HepG2 (cell line): Measurements from ENCODE around the gene ST6GALNAC3. TPM values are rescaled to one million over a fixed set of nuclear protein-coding genes. Genes with fewer than 3 reads are reported as not detected.

Experiments used
- ATAC-seq: fragments of 200-7000 bp; cut with Tn5 transposase; 3 replicates; pipeline ENCODE4 v1.9.1; 2020; ENCODE audit warnings: mild to moderate bottlenecking, moderate library complexity
- BruUV-seq: library from RNA; stranded (reverse); fragments of 400-500 nt; replicated peaks from 2 replicates; lab custom pipeline; 2021; lab: Mats Ljungman, UMichigan
- CTCF ChIA-PET: fragments of 300-600 bp; formaldehyde crosslinking; extraction: SDS; loops from one replicate; lab custom pipeline; 2021; ENCODE audit warnings: low total read pairs, inconsistent platforms, low intra/inter-chr PET ratio; lab: Yijun Ruan, JAX
- POLR2A ChIA-PET: fragments of 350-600 bp; sonication (Branson Sonifier 250); formaldehyde crosslinking; loops from one replicate; lab custom pipeline; 2020; ENCODE audit warnings: antibody characterized with exemption, inconsistent platforms; lab: Yijun Ruan, JAX
- DNase-seq: peaks from one replicate; pipeline ENCODE4 v3.0.0-alpha.2; 2015; ENCODE audit warnings: low spot score
- FAIRE-seq: peaks from 3 replicates; lab custom pipeline; 2011; peaks lifted over from hg19 to GRCh38; lab: Jason Lieb, UNC
- H2AFZ ChIP-seq: one replicate; pipeline ENCODE4 v1.6.1; 2011; ENCODE audit warnings: low read length, inconsistent platforms
- H3K27ac ChIP-seq: fragments of 300-600 bp; 3 replicates; pipeline ENCODE4 v1.8.0; 2011; ENCODE audit warnings: mixed run types, mild to moderate bottlenecking, mixed read lengths, low read length, inconsistent platforms; ENCODE audit not compliant: insufficient read depth; ENCODE audit errors: extremely low read length
- H3K27me3 ChIP-seq, 2 experiments: fragments of 200-600 bp in 1 of 2; 2 replicates in 1 of 2; 3 replicates in 1 of 2; pipeline versions ENCODE4 v1.6.0 to v1.8.0; 2011; ENCODE audit warnings: low read length in 2 of 2, mild to moderate bottlenecking in 2 of 2, moderate library complexity in 2 of 2, inconsistent platforms in 1 of 2; ENCODE audit not compliant: insufficient read depth in 2 of 2, control insufficient read depth in 1 of 2
- H3K36me3 ChIP-seq, 2 experiments: fragments of 200-600 bp in 1 of 2; replicated peaks in 1 of 2; 2 replicates in 1 of 2; 3 replicates in 1 of 2; pipeline versions ENCODE4 v1.5.1 to v1.8.0; 2011; ENCODE audit warnings: low read length in 2 of 2, inconsistent platforms in 1 of 2; ENCODE audit not compliant: insufficient read depth in 2 of 2, control insufficient read depth in 1 of 2
- H3K4me1 ChIP-seq: 2 replicates; pipeline ENCODE4 v1.5.1; 2012; ENCODE audit warnings: low read length, inconsistent platforms; ENCODE audit not compliant: insufficient read depth
- H3K4me2 ChIP-seq: 2 replicates; pipeline ENCODE4 v1.6.0; 2011; ENCODE audit warnings: low read depth, low read length, inconsistent platforms
- H3K4me3 ChIP-seq, 3 experiments: fragments of 200-600 bp in 1 of 3; sonication (generic), shearing (Covaris generic) in 1 of 3; replicated peaks in 1 of 3; 2 replicates each; pipeline ENCODE4 v1.5.1; 2011 to 2016; ENCODE audit warnings: low read length in 3 of 3, inconsistent platforms in 2 of 3, low read depth in 2 of 3, mild to moderate bottlenecking in 2 of 3, control low read depth in 1 of 3, mixed read lengths in 1 of 3; ENCODE audit not compliant: insufficient read depth in 1 of 3
- H3K79me2 ChIP-seq: one replicate; pipeline ENCODE4 v1.6.1; 2011; ENCODE audit warnings: low read length, inconsistent platforms; ENCODE audit not compliant: insufficient read depth
- H3K9ac ChIP-seq: 2 replicates; pipeline ENCODE4 v1.6.0; 2011; ENCODE audit warnings: mild to moderate bottlenecking, low read depth, low read length, inconsistent platforms; ENCODE audit not compliant: insufficient read depth
- H3K9me3 ChIP-seq: 2 replicates; pipeline ENCODE4 v1.5.1; 2012; ENCODE audit warnings: mild to moderate bottlenecking, low read length
- H4K20me1 ChIP-seq: 2 replicates; pipeline ENCODE4 v1.6.0; 2011; ENCODE audit warnings: inconsistent platforms, mild to moderate bottlenecking, low read length, moderate library complexity; ENCODE audit not compliant: insufficient read depth
- KIAA2018 ChIP-seq: sonication (generic); formaldehyde crosslinking; IDR thresholded peaks from 2 replicates; pipeline ENCODE4 v1.5.0; 2020; ENCODE audit warnings: mild to moderate bottlenecking, missing genetic modification reagents, borderline replicate concordance
- WGBS: methylation state at CpG from one replicate; pipeline ENCODE4 v1.1.6; 2017; ENCODE audit warnings: low lambda C conversion rate; 5-methylcytosine and 5-hydroxymethylcytosine counted together
- in situ Hi-C: cut with HindIII; loops from 2 replicates; pipeline ENCODE4 v1.10.0; 2017; ENCODE audit warnings: low pct_unique_long_range_greater_than_20kb; ENCODE audit not compliant: extremely low pct_ligation_motif_present
- intact Hi-C: fragments of 100-400 bp; cut with micrococcal nuclease; formaldehyde crosslinking; loops from one replicate; pipeline ENCODE4 v1.10.0; 2022; ENCODE audit not compliant: unreplicated experiment
- polyA plus RNA-seq, 8 experiments: library from polyadenylated mRNA; depleted of rRNA in 3 of 8; stranded (reverse) in 7 of 8; unstranded in 1 of 8; fragments of >200 nt; fragmentation: Illumina TruSeq in 4 of 8; extraction: Trizol in 4 of 8; gene quantifications; 2 replicates each; pipeline versions ENCODE4 v1.2.1 to v1.2.3, GENCODE V29; 2011 to 2016; ENCODE audit warnings: low read depth in 4 of 8, missing spikeins in 1 of 8, mixed read lengths in 1 of 8; ENCODE audit not compliant: insufficient read depth in 1 of 8
- total RNA-seq, 5 experiments: library from RNA; depleted of rRNA; stranded (reverse); fragments of >200 nt; fragmentation: Illumina TruSeq; extraction: Trizol; gene quantifications; 2 replicates each; pipeline ENCODE4 v1.2.3, GENCODE V29; 2016; ENCODE audit warnings: low read depth in 1 of 5
- TF ChIP-seq, protein P1 (sequence below): sonication (generic); formaldehyde crosslinking; IDR thresholded peaks from 2 replicates; pipeline ENCODE4 v1.5.0; 2020; ENCODE audit warnings: missing genetic modification reagents

Gene ST6GALNAC3
- total and polyA plus RNA-seq, 2 of the 13 experiments (the other 11 are each of a cell fraction or from before 2014, with no cell fraction given), result not detected

- TF ChIP-seq KIAA2018 (CRISPR knock-in tag), result no peak
These were observed 368.7 kb downstream of the ST6GALNAC3 start (continued) for GRCh38 chr1:76443217-76443616.

- BruUV-seq, result no TSS peak
- TF ChIP-seq, protein P1, sequence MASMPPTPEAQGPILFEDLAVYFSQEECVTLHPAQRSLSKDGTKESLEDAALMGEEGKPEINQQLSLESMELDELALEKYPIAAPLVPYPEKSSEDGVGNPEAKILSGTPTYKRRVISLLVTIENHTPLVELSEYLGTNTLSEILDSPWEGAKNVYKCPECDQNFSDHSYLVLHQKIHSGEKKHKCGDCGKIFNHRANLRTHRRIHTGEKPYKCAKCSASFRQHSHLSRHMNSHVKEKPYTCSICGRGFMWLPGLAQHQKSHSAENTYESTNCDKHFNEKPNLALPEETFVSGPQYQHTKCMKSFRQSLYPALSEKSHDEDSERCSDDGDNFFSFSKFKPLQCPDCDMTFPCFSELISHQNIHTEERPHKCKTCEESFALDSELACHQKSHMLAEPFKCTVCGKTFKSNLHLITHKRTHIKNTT (CRISPR knock-in tag), result no peak
- DNase-seq, result no peak
- H3K4me1 ChIP-seq, result no peaks in the 10 kb centered on the region
- intact Hi-C loops (no loop called here), in situ Hi-C loops (no loop called here)
- H3K4me2 ChIP-seq, result no peak overlapping the region
- no peak overlapping the region for H2AFZ ChIP-seq
- H3K4me3 ChIP-seq, result no peak overlapping the region
- H4K20me1 ChIP-seq, result no peaks in the 10 kb centered on the region
- CTCF ChIA-PET, result no interaction called here
- H3K27ac ChIP-seq, result no peak overlapping the region
- no peak for FAIRE-seq
- ATAC-seq, result no peak
- no peaks in the 10 kb centered on the region for H3K36me3 ChIP-seq
- WGBS, result 0% methylated on average over 1 of the region's 1 CpG
- POLR2A ChIA-PET, result no interaction called here
- H3K27me3 ChIP-seq, result no peaks in the 10 kb centered on the region
- H3K9ac ChIP-seq, result no peak overlapping the region
- no peaks in the 10 kb centered on the region for H3K79me2 ChIP-seq
- H3K9me3 ChIP-seq, result peaks cover 69% of the 10 kb centered on the region
These were observed 370.2 kb downstream of the ST6GALNAC3 start for GRCh38 chr1:76444773-76445172.
